GM21423 (cell line): Measurements from ENCODE around the gene LETM1.

Experiments used
- ATAC-seq: cut with Tn5 transposase; IDR thresholded peaks from one replicate; pipeline ENCODE4 v1.9.1; 2021; ENCODE audit warnings: mild to moderate bottlenecking, moderate library complexity; ENCODE audit not compliant: unreplicated experiment

LETM1 gene

GRCh38 chr4:1873291-1873690, 17.3 kb upstream of the LETM1 start:
- no peak for ATAC-seq

GRCh38 chr4:1872870-1873269, 16.9 kb upstream of the LETM1 start:
- ATAC-seq = no peak

GRCh38 chr4:1871471-1872021, 15.6 kb upstream of the LETM1 start:
- peak; percentile 1 for ATAC-seq

GRCh38 chr4:1870578-1871443, 14.9 kb upstream of the LETM1 start, which contains the start of gene NSD2:
NSD2 (plus strand) TSS chr4:1871393; CDS start chr4:1900655, 29,262 bp downstream.
- peak; percentile 68 for ATAC-seq

GRCh38 chr4:1870328-1870577, 14.3 kb upstream of the LETM1 start:
- peak; percentile 38 for ATAC-seq

- peak; percentile 2 for ATAC-seq
These were observed 13.8 kb upstream of the LETM1 start for GRCh38 chr4:1869530-1870327.

- no peak for ATAC-seq
These were observed 13.0 kb upstream of the LETM1 start for GRCh38 chr4:1868912-1869311.

GRCh38 chr4:1868293-1868692, 12.3 kb upstream of the LETM1 start:
- no peak for ATAC-seq

GRCh38 chr4:1866189-1866661, 10.3 kb upstream of the LETM1 start:
- no peak for ATAC-seq

- no peak for ATAC-seq
These were observed 8.4 kb upstream of the LETM1 start for GRCh38 chr4:1864076-1865008.

- ATAC-seq = no peak
These were observed 7.5 kb upstream of the LETM1 start for GRCh38 chr4:1863297-1864033.

GRCh38 chr4:1862961-1863296, 7.0 kb upstream of the LETM1 start:
- no peak for ATAC-seq

- no peak for ATAC-seq
These were observed 6.3 kb upstream of the LETM1 start for GRCh38 chr4:1862055-1862911.

- ATAC-seq = no peak
These were observed 3.4 kb upstream of the LETM1 start for GRCh38 chr4:1859389-1859753.

GRCh38 chr4:1857931-1858330, 2.0 kb upstream of the LETM1 start:
- ATAC-seq = no peak

GRCh38 chr4:1856943-1857699, 1.2 kb upstream of the LETM1 start:
- ATAC-seq = no peak

- ATAC-seq = peak; percentile 17
These were observed 454 bp downstream of the LETM1 start for GRCh38 chr4:1855333-1856070.

- ATAC-seq = no peak
These were observed 1.2 kb downstream of the LETM1 start for GRCh38 chr4:1854752-1855151.
